CD4-positive, alpha-beta T cell treated with Interleukin-17A for 4 hours (primary cell): Measurements from ENCODE around the gene SFI1.
"Not testable (repeated sequence)": the region's sequence is repeated elsewhere in the genome, so short reads cannot be mapped to it uniquely, and the experiment has no call there.

Source experiments
- DNase-seq: peaks from one replicate; pipeline ENCODE4 v3.0.0-alpha.2; 2020; ENCODE audit warnings: mixed read lengths

SFI1 gene

GRCh38 chr22:31588970-31589675, 92.8 kb downstream of the SFI1 start:
- DNase-seq, result no peak

DNA sequence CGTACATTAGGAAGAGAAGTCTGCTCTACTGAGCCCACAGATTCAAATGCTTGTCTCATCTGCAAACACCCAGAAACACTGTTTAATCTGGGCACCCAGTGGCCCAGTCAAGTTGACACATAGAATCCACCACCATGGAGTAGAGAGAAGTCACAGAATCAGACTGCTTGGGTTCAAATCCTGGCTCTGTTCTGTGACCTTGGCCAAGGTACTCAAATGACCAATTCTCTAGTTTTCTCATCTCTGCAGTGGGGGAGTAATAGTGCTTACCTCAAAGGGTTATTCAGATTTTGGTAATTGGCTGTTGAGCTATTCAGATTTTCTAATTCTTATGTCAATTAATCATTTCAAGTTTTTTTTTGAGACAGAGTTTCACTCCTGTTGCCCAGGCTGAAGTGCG, 93.8 kb downstream of the SFI1 start:
- DNase-seq, result not testable (repeated sequence)

DNA sequence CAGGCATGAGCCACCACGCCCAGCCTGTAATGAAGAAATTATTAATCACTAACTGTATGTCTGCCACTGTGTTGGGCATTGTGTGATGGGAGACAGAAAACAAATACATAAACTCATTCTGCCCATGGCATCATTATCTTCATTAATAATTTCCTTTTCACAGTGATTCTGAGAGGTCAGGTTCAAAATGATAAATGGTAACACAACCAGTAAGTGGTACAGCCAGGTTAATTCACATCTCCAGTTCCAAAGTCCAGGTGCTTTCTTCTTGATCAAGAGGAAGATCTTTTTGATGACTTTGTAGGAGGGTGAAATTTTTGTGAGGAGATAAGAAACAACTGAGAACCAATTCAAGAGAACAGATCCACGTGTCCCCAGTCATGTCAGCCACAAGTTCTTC, 98.9 kb downstream of the SFI1 start:
- DNase-seq, result no peak

DNA sequence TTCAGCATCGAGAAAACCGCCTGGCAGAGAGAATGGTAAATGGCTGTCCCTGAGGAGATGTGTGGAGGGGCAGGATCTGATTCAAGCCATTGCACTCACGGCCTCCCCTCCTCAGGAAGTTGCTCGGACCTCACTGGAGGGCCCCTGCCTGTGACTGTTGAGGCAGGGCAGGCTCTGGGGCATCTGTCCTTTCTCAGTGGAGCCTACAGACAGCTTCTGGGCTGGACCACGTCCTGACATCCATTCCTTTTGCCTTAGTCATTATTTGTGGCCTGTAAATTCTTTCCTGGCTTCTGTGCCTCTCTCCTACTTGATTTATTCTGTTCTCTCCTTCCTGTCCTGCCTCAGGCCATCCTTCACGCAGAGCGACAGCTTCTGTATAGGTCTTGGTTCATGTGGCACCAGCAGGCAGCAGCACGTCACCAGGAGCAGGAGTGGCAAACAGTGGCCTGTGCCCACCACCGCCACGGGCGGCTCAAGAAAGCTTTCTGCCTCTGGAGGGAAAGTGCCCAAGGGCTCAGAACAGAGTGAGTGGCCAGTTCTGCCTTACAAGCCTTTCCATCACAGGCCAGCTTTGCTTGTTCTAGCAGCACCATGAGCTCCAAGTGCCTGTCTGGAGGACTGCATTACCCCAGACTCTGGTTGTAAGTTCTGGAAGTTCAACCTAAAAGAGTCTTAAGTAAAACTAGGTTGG, 106.1 kb downstream of the SFI1 start:
- no peak for DNase-seq

GRCh38 chr22:31603081-31603525, 106.8 kb downstream of the SFI1 start:
- no peak for DNase-seq

DNA sequence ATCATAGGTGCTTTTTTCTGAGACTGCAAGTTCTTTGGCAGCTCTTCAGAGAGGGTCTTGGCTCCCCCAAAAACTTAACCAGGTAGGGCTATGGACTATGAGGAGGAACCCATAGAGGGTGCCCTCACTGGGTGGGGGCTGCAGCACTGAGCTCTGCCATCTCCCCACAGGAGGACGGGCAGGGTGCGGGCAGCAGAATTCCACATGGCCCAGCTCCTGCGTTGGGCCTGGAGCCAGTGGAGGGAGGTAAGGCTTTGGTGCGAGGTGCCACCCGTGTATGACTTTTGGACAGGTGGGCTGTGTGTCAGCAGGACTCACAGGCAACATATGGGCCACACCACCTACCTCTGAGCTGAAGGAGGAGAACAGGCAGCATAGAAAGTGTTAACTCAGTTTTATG, 107.2 kb downstream of the SFI1 start:
- no peak for DNase-seq

GRCh38 chr22:31604137-31604705, 107.9 kb downstream of the SFI1 start:
- DNase-seq, result no peak

- no peak for DNase-seq
Measured at GRCh38 chr22:31604746-31605705, 108.7 kb downstream of the SFI1 start.

- no peak for DNase-seq
Measured at GRCh38 chr22:31605851-31606585, 109.7 kb downstream of the SFI1 start.

- no peak for DNase-seq
Measured at GRCh38 chr22:31607696-31608095, 111.4 kb downstream of the SFI1 start.

DNA sequence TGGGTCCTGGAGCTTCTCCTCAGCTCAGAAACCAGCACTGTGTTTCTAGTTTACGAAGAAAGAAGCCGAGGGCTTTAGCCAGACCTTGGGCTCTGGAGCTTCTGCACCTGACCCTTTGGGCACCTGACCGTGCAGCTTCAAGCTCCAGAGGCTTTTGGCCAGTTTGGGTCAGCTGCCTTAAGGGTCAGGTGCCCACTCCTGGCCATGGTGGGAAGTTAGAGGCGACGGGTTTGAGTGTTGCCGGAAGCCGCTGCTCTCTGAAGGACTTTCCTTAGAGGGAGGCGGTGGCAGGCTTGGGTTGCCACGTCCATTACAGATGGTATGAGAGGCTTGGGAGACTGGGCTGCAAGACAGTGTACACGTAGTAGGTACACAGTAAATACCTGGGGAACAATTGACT, 113.4 kb downstream of the SFI1 start:
- DNase-seq, result no peak

DNA sequence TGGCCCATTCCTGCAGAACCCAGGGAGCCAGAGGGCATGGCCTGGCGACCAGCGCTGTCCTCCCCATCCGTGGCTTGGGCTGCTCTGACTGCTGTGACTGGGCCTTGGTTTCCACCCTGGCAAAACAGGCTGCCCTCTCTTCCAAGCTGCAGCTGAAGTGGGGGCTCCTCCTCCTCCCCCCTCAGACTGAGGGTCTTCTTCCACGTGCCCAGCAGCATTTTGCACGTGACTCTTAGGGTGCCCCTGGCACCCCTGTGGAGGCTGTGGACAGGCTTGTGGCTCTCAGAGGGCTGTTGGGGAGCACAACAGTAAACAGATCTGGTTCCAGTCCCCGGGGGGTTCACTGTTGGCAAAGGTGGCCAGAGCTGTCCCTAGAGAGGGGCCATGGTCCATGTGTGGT, 114.3 kb downstream of the SFI1 start:
- DNase-seq, result no peak

DNA sequence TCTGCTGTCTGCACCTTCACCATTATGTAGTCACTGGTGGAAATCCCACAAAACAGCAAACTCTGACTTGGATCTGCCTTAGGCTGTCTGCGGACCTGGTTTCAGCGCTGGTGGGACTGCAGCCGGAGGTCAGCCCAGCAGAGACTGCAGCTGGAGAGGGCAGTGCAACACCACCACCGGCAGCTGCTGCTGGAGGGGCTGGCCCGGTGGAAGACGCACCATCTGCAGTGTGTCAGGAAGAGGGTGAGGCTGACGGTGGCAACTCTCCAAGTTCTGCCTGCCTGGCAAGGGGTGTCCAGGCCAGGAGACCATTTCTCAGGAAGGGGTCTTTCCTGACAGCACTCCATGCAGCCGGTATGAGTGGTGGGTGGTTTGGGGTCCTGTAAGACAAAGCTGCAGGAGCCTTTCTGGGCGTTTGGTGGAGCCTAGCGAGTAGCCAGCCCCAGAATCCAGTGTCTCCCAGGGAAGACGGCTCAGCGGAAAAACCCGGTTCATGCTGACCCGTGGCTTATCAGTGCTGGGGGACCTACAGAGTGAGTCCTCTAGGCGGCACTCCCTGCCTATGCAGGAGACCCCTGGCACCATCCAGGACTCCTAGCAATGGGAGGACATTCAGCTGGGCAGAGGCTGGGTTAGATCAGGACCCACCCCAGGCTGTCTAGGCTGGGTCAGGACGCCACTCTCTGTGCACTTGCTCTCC, 114.9 kb downstream of the SFI1 start:
- no peak for DNase-seq

DNA sequence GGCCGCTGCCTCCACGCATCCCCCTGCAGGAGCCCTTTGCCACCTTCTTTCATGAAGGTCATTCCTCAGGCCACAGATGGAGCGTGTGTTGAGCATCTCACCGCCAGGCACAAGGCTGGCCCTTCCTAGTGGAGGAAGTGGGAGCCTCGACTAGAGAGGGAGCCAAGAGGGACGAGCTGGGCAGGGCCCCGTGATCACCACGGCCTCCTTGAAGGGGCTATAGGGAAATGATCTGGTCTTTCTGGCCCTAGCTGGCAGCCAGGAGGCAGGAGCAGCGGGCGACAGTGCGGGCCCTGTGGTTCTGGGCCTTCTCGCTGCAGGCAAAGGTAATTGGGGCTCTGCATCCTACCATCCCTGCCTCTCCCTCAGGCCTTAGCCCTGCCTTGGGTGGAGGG, 116.6 kb downstream of the SFI1 start:
- no peak for DNase-seq

GRCh38 chr22:31613286-31613903, 117.1 kb downstream of the SFI1 start:
- no peak for DNase-seq

DNA sequence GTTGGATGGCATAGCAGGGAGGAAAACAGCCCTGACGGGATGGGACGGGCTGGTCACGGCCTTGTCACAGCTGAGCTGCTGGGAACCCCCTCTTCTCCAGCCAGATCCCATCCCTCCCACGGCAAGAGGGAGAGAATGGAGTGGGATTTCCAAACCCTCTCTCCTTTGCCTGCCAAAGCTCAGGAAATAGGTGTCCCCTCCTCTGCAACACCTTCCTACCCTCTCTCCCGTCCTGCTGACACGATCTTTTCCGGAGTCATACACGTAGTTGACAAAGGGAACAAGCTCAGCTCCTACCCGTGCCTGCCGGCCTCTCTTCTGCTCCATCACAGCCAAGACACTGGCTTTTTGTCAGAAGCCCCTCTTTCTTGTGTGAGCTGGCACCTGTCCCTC, 117.6 kb downstream of the SFI1 start:
- DNase-seq, result no peak

GRCh38 chr22:31614781-31615490, 118.6 kb downstream of the SFI1 start:
- no peak for DNase-seq

DNA sequence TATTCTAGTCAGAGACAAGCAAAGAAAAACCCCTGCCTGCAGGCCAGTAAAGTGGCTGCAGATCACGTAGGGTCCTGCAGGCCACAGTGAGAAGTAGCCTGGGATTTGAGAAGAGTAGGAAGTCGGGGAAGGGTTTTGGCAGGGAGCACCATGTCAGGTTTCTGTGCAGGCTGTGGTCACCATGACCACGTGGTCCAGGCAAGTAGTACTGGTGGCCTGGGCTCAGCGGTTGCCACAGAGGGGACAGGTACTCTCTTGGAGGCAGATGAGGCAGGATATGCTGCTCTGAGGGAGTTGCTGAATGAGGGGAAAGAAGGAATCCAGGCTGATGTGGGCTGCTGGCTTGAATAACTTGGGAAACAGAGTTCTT, 119.1 kb downstream of the SFI1 start:
- no peak for DNase-seq

DNA sequence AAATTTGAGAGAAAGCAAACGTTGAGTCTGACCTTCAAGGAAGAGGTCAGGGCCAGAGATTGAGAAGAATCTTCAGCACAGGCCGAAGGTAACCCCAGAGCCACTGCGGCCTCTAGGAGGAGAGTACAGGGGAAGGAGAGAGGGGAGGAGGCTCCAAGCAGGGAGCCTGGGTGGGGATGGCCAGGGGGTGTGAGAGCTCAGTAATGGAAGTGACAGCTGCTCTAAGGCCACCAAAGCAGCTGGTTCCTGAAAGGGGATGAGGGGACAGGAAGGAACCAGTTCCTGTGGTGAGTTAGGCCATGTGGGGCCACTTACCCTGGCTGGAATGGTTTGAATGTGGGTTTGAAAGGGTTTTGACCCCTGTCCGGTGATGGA, 119.6 kb downstream of the SFI1 start:
- DNase-seq, result no peak

GRCh38 chr22:31616315-31616980, 120.1 kb downstream of the SFI1 start:
- no peak for DNase-seq
